ENCODE results near the gene PRRX2.

Gene PRRX2

GRCh38 chr9:129712634-129713401 is 47.4 kb downstream of the PRRX2 start:
- no peak for DNase-seq

DNA sequence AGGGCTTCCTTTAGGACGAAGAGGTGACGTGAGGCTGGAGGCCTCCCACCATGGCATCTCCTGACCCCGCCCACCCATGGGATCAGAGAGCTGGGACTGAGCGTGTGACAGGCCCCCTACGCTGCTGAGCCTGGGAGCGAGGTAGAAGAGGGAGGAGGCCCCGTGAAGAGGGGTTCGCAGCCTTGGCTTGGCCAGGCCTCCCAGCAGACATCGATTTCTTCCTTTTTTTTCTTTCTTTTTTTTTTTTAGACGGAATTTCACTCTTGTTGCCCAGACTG is 47.9 kb downstream of the PRRX2 start:
- no peak for DNase-seq

DNA sequence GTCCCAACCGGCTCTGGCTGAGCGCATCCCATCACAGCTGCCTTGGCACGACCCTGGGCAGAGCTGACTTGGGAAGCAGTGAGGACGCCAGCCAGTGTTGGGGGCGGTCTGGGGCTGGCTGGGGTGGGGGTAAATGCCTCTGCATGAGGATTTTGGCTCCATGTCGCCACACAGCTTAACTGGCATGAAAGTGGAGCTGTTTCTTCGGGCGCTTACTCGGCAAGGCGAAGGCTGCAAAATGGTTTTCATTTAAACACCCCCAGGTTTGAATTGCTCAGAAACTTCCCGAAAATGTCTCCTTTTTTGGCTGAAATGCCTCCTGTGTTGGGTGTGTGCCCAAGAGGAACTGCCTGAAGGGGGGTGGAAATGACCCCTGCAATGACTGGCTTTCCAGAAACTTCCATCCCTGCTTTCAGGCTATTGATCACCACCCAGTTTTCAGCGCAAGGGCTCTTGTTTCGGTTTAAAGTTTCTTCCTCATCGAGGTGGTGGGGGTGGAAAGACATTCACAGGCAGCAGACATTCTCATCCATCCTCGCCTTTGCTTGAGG is 49.1 kb downstream of the PRRX2 start:
- DNase-seq: no peak

DNA sequence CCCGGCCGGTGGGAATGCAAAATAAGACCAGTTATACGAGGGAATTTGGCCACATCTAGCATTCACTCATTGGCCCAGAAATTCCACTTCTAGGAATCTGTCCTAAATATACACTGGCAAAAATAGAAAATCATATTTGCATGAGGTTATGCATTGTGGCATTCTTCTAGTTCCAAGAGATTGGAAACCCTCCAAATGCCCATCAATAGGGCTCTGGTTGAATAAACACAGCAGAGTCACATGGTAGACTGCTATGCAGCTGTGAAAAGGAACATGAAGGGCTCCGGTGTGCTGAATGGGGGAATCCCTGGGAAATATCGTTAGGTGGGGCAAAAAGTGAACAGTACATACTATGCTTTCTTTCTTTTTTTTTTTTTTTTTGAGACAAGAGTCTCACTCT is 50.6 kb downstream of the PRRX2 start:
- no peak for DNase-seq

GRCh38 chr9:129717991-129718390 is 52.5 kb downstream of the PRRX2 start:
- DNase-seq: no peak

- no peak for DNase-seq
These were observed 53.2 kb downstream of the PRRX2 start for GRCh38 chr9:129718647-129719046.

DNA sequence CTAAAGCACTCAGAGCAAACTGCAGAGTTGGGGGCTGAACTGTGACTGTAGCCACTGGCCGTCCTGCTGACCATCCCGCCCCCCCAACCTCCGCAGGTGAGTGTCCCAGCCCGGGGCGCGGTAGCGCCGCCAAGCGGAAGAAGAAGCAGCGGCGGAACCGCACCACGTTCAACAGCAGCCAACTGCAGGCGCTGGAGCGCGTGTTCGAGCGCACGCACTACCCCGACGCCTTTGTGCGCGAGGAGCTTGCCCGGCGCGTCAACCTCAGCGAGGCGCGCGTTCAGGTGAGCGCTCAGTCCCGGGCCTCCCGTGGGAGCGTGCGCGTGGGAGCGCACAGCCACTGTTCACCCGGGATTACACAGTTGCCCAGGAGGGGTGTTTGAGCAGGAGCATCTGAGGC is 53.7 kb downstream of the PRRX2 start:
- DNase-seq: no peak

DNA sequence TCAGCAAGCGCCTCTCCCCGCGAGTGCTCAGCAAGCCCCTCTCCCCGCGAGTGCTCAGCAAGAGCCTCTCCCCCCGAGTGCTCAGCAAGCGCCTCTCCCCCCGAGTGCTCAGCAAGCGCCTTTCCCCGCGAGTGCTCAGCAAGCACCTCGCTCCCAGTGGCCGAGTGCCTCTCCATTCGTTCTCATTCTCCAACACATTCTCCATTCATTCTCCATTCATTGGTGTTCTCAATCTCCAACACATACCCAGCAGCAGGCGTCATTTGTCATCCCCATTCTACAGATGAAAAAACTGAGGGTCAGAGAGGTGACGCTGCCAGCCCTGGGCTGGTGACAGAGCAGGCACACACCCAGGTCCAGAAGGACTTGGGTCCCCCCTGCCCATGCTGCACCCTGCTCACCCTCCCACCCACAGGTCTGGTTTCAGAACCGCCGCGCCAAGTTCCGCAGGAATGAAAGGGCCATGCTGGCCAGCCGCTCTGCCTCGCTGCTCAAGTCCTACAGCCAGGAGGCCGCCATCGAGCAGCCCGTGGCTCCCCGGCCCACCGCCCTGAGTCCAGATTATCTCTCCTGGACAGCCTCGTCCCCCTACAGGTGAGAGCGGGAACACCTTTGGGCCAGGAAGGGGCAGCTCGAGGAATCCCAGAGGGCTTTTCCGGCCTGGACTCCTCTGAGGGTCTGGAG is 54.9 kb downstream of the PRRX2 start:
- no peak for DNase-seq

DNA sequence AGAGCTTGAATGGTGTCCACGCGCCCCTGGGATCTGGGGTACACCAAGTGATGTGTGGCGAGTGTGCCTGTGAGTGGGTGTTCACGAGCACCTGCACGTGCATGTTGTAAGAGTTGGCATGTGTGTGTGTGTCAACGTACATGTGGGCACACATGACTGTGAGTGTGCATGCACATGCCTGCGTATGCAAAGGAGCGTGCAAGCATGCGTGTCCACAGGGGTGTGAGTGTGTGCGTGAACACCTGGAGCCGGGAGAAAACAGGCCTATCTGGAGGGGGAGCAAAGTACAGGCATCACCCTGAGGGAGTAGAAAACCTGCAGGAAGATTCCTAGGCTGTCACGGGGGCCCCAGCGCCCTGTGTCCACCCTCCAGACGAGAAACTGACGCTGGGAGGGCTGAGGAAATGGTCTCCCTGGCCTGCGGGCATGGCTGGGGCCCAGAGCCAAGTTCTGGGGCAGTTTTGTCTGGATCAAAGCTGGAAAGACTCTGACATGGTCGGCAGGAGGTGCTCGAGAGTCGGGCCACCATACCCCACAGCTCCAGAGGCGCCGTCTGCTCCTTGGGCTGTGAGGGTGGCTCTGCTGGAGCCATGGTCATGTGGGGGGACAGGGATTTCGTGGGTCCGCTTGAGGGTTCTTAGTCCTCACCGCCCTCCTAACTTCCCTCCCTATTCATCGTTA is 55.6 kb downstream of the PRRX2 start:
- no peak for DNase-seq

DNA sequence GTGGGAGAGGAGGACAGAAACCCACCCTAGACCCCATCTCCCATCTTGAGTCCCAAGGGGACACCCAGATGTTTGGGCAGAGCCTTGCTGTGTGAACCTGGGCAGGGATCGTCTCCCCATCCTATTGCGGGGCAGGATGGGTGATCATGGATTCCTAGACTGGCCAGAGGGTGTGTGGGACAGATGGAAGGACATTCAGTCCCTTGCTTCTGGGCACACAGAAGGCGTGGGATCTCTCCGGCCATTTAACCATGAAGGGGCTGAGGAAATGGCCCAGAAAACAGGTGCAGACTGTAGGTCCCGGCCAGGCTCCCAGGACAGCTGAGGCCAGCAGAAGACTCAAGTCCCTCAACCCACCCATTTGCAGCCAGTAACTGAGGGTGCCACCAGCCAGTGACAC is 57.5 kb downstream of the PRRX2 start:
- DNase-seq: no peak

GRCh38 chr9:129724456-129725190 is 59.2 kb downstream of the PRRX2 start:
- DNase-seq: no peak

DNA sequence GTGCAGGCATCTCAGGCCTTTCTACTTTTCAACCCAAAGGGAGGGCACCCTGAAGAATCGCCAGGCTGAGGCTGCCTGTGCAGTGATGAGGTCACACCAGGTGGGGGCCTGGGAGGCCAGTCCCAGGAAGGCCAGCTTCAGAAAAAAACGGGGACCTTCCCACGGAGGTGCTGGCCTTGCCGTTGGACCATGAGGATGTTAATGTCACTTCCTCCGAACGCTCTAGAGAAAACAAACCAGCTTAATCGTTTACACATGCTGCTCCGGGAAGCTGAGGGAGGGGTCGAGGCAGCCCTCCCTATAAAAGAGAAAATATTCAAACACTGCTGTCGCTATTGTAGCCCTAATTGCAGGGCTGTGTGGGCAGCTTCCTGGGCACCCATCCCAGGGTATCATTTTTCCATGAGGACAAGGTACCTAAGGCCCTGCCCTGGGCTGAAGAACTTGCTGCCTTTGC is 60.4 kb downstream of the PRRX2 start:
- DNase-seq: no peak

DNA sequence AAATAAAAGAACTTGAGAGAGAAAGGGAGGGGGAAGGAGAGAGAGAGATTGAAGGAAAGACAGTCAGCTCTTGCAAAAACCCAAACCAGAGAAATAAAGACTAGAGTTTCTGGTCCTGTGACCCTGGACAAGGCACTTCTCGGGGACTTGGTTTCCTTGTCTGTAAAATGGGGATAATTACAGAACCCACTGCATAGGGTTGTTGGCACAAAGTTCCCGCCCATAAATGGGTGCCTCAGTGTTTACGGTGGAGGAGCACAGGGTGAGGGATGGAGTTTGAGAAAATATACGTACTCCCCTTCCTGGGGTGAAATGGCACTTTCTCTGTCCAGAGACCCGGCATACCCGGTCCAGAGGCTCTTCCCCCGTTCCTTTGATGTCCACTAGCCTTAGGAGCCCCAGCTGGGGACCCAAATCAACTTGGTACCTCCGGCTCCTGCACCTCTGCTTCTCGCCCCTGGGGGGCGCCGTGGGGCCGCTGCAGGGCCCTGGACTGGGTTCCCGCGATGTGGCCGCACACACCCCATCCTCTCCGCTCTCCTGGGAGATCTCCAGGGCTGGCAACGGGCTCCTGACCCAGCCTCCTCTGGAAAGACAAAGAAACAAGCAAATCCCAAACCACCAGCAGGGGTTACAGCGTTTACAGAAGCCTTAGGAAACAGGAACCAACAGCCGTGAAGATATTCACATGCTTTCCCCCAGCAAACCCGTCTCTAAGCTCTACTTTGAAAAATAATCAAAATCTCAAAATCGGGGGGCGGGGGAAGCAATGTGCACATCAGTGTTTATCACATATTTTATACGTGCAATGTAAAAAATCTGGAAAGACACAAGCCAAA is 61.1 kb downstream of the PRRX2 start:
- DNase-seq: no peak

- DNase-seq: no peak
These were observed 63.3 kb downstream of the PRRX2 start for GRCh38 chr9:129728744-129729143.

- no peak for DNase-seq
These were observed 66.1 kb downstream of the PRRX2 start for GRCh38 chr9:129731477-129732085.

DNA sequence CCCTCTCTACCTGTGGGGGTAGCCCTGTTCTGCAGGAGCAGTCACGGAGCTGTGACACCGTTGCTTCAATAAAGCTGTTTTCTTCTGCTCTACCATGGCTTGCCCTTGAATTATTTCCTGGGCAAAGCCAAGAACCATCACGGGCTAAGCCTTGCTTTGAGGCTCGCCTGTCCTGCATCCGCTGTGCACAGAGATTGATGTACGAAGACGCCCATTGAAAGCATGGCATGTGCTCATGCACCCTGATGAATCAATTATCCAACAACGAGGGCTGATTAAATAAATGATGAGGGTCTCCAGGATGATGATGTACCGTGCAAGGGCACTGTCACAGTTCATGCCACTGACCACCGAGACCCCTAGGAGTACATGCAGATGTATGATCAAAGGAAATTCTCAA is 66.7 kb downstream of the PRRX2 start:
- no peak for DNase-seq

- no peak for DNase-seq
These were observed 67.6 kb downstream of the PRRX2 start for GRCh38 chr9:129732946-129733631.

DNA sequence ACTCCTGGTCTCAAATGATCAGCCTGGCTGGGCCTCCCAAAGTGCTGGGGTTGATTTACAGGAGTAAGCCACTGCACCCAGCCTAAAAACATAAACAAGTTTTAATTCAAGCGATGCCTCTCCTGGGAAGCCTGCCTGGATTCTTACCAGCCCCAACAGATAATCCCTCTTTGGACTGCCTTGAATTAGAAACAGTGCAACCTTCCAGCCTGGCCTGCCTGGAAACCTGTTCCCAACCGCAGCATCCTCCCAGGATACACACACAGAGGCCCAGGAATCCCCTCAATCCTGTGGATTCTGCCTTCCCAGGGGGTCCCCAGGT is 68.1 kb downstream of the PRRX2 start:
- DNase-seq: no peak

- no peak for DNase-seq
These were observed 70.1 kb downstream of the PRRX2 start for GRCh38 chr9:129735546-129735945.

GRCh38 chr9:129736334-129736733 is 70.9 kb downstream of the PRRX2 start:
- DNase-seq: no peak
